PFSK-1 (cell line): Measurements from ENCODE around the gene HAPLN3.

Source experiments
- FOXP2 ChIP-seq: optimal IDR thresholded peaks from 2 replicates; pipeline ENCODE3; 2011; ENCODE audit warnings: borderline replicate concordance, control low read depth, inconsistent platforms; ENCODE audit not compliant: insufficient read depth; ENCODE audit errors: extremely low read length, extremely low read depth
- POLR2AphosphoS5 ChIP-seq: IDR thresholded peaks from 2 replicates; pipeline ENCODE4 v1.6.1; 2012; ENCODE audit warnings: low read depth, mild to moderate bottlenecking, control low read depth, low read length, moderate library complexity
- SIN3A ChIP-seq: IDR thresholded peaks from 2 replicates; pipeline ENCODE4 v1.6.1; 2012; ENCODE audit warnings: mild to moderate bottlenecking, low read length, moderate library complexity, borderline replicate concordance; ENCODE audit not compliant: insufficient read depth
- TAF1 ChIP-seq: IDR thresholded peaks from 2 replicates; pipeline ENCODE4 v1.6.1; 2012; ENCODE audit warnings: low read length, control low read depth, borderline replicate concordance; ENCODE audit not compliant: insufficient read depth
- TF ChIP-seq, protein P1 (sequence below), 2 experiments: IDR thresholded peaks; 2 replicates each; pipeline versions ENCODE4 v1.6.1 to v1.8.0; 2011 to 2012; ENCODE audit warnings: low read depth in 2 of 2, low read length in 2 of 2, control low read depth in 1 of 2, inconsistent platforms in 1 of 2, mild to moderate bottlenecking in 1 of 2, moderate library complexity in 1 of 2; ENCODE audit not compliant: insufficient read depth in 1 of 2

The HAPLN3 gene

GRCh38 chr15:88833731-88834100 is 61.6 kb downstream of the HAPLN3 start:
- TF ChIP-seq, protein P1, sequence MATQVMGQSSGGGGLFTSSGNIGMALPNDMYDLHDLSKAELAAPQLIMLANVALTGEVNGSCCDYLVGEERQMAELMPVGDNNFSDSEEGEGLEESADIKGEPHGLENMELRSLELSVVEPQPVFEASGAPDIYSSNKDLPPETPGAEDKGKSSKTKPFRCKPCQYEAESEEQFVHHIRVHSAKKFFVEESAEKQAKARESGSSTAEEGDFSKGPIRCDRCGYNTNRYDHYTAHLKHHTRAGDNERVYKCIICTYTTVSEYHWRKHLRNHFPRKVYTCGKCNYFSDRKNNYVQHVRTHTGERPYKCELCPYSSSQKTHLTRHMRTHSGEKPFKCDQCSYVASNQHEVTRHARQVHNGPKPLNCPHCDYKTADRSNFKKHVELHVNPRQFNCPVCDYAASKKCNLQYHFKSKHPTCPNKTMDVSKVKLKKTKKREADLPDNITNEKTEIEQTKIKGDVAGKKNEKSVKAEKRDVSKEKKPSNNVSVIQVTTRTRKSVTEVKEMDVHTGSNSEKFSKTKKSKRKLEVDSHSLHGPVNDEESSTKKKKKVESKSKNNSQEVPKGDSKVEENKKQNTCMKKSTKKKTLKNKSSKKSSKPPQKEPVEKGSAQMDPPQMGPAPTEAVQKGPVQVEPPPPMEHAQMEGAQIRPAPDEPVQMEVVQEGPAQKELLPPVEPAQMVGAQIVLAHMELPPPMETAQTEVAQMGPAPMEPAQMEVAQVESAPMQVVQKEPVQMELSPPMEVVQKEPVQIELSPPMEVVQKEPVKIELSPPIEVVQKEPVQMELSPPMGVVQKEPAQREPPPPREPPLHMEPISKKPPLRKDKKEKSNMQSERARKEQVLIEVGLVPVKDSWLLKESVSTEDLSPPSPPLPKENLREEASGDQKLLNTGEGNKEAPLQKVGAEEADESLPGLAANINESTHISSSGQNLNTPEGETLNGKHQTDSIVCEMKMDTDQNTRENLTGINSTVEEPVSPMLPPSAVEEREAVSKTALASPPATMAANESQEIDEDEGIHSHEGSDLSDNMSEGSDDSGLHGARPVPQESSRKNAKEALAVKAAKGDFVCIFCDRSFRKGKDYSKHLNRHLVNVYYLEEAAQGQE (IDR thresholded peaks at IDR 0.05; ENCODE audit: insufficient read depth in 1 of 2, low read depth in 2 of 2, low read length in 2 of 2) = no peak
- TF ChIP-seq FOXP2 = no peak

DNA sequence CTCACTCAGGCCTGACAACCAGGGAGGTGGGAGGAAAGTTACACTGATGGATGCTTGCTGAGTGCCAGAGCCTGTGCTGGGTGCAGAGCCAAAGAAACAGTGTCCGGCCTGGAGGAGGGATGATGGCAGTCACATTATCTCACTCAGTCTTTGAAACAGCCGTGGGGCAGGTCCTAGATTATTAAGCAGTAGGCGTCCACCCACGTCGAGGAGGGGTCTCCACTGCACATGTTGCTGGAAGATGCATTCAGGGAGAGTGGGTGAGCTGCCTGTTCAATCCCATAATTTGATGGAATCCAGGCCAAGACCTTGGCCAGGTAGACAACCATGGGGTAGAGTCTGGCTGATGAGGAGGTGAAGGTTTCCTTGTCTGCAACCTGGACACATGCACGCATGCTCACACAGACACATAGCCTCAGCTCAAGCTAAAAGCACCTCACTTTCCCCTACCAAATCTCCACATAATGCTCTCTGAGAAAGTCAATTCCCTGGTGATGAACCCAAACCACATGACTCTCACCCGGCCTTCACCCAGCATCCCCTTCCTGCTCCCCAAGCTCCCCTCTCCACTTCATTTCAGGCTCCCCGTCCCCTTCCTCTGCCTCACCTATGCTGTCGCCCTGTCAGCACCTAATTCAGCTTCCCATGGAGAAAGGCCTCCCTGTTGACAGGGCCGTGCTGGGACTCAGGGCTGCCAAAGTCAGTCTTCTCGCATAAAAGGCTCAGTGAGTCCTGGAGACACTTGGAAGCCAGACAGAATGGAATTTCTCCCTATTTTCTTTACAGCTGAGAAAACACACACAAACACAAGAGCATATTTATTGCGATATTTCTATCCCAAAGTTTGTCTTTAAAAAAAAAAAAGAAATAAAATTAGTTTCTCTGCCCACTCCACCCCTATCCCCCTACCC is 62.3 kb downstream of the HAPLN3 start:
- TF ChIP-seq, protein P1 (IDR thresholded peaks at IDR 0.05; ENCODE audit: insufficient read depth in 1 of 2, low read depth in 2 of 2, low read length in 2 of 2) = no peak
- TF ChIP-seq SIN3A (no peak), TAF1 (no peak), POLR2AphosphoS5 (no peak), FOXP2 (no peak)

DNA sequence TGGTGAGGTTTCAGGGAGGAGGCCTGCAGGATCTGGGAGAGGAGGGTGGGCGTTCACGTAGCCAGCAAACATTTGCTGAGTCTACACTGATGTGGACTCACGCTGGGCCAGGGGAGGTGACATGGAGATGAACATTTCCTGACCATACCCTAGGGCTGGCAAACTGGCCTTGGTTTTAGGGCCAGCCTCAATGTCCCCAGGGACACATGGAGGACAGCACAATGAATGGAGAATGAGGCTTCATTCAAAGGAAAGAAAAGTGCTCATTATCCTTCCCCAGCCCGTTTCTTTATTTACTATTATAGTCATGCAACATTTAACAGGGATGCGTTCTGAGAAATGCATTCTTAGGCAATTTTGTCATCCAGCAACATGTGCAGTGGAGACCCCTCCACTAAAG is 65.3 kb downstream of the HAPLN3 start:
- TF ChIP-seq, protein P1 (IDR thresholded peaks at IDR 0.05; ENCODE audit: insufficient read depth in 1 of 2, low read depth in 2 of 2, low read length in 2 of 2) = no peak
- no peak for TF ChIP-seq FOXP2
- TF ChIP-seq TAF1 = no peak
- no peak for TF ChIP-seq SIN3A
- TF ChIP-seq POLR2AphosphoS5 = no peak

DNA sequence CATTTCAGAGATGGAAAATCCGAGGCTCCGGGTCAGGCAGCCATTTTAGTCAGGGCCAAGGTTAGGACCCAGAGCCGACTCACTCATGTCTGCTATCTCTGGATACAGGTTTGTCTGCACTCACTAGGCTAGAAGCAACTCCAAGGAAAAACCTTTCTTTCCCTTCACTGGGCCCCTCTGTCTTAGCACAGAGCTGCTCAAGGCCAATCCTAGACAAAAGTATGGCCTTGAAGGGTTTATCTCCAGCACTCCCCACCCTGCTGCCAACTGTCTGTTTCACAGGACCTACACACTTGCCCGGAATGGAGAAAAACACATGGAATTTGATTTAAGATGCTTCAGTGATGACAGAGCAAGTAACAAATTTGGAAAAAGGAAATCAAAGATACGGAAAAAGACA is 66.6 kb downstream of the HAPLN3 start:
- no peak for TF ChIP-seq POLR2AphosphoS5
- TF ChIP-seq, protein P1 (IDR thresholded peaks at IDR 0.05; ENCODE audit: insufficient read depth in 1 of 2, low read depth in 2 of 2, low read length in 2 of 2) = no peak
- no peak for TF ChIP-seq TAF1
- no peak for TF ChIP-seq SIN3A
- TF ChIP-seq FOXP2 = no peak
